ENCODE data around the gene ABCA6.

DNA sequence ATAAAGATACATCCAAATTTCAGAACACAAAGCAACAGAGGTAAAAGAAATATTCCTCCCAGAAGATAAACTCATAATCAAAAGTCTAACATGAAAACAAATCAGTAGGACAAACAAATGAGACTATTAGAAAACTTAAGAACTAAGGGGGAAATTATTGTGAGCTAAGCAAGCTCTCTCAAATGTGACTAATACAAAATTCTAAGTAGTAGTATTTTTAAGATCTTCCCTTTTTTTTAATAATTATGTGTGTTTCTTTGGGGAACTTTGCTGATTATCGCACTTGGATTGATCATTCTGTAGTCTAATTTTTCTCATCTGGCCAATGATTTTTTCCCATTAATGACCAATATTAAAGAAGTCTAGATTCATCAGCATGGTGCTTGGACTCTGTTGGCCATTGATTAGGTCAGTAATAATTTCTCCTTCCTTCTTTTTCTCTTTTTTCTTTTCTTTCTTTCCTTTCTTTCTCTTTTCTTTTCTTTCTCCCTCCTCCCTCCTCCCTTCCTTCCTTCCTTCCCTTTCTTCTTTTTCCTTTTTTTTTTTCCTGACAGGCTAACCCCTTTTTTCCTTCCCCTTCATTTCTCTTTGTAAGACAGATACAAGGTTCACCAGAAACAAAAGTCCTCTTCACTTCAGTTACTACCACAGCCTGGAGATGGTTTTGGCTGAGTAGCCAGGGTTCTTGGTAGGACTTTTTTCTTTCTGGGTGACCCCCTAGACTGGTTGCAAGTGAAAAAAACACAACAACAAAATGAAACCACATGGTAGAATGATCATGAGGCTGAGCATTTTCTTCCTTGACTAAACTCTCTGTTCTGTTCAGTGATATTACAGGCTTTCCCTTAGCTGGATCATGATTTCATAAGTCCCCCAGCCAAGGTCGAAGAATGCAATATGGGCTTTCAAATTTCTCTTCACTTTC is 2.9 kb upstream of the ABCA6 start:
- no peak for TF ChIP-seq EZH2 (IDR thresholded peaks at IDR 0.05; ENCODE audit: borderline replicate concordance, low read depth, low read length, poor library complexity, severe bottlenecking)
- TF ChIP-seq, protein P1, sequence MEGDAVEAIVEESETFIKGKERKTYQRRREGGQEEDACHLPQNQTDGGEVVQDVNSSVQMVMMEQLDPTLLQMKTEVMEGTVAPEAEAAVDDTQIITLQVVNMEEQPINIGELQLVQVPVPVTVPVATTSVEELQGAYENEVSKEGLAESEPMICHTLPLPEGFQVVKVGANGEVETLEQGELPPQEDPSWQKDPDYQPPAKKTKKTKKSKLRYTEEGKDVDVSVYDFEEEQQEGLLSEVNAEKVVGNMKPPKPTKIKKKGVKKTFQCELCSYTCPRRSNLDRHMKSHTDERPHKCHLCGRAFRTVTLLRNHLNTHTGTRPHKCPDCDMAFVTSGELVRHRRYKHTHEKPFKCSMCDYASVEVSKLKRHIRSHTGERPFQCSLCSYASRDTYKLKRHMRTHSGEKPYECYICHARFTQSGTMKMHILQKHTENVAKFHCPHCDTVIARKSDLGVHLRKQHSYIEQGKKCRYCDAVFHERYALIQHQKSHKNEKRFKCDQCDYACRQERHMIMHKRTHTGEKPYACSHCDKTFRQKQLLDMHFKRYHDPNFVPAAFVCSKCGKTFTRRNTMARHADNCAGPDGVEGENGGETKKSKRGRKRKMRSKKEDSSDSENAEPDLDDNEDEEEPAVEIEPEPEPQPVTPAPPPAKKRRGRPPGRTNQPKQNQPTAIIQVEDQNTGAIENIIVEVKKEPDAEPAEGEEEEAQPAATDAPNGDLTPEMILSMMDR (conservative IDR thresholded peaks at IDR 0.05; ENCODE audit: low read depth, low read length) = no peak
